Measurements from ENCODE around the gene RHOB.

The RHOB gene

GRCh38 chr2:20438334-20439192 is 8.3 kb upstream of the RHOB start:
- DNase-seq (ENCODE audit: low spot score): no peak

- DNase-seq (ENCODE audit: low spot score): no peak
Observed at GRCh38 chr2:20439193-20439475, 7.7 kb upstream of the RHOB start.

GRCh38 chr2:20439503-20439902 is 7.4 kb upstream of the RHOB start:
- DNase-seq (ENCODE audit: low spot score): no peak

GRCh38 chr2:20440001-20440560 is 6.8 kb upstream of the RHOB start:
- no peak for DNase-seq (ENCODE audit: low spot score)

- DNase-seq (ENCODE audit: low spot score): no peak
Observed at GRCh38 chr2:20443276-20443920, 3.5 kb upstream of the RHOB start.

GRCh38 chr2:20444101-20444992 is 2.5 kb upstream of the RHOB start:
- DNase-seq (ENCODE audit: low spot score): no peak

- no peak for DNase-seq (ENCODE audit: low spot score)
Observed at GRCh38 chr2:20444993-20445910, 1.6 kb upstream of the RHOB start.

DNA sequence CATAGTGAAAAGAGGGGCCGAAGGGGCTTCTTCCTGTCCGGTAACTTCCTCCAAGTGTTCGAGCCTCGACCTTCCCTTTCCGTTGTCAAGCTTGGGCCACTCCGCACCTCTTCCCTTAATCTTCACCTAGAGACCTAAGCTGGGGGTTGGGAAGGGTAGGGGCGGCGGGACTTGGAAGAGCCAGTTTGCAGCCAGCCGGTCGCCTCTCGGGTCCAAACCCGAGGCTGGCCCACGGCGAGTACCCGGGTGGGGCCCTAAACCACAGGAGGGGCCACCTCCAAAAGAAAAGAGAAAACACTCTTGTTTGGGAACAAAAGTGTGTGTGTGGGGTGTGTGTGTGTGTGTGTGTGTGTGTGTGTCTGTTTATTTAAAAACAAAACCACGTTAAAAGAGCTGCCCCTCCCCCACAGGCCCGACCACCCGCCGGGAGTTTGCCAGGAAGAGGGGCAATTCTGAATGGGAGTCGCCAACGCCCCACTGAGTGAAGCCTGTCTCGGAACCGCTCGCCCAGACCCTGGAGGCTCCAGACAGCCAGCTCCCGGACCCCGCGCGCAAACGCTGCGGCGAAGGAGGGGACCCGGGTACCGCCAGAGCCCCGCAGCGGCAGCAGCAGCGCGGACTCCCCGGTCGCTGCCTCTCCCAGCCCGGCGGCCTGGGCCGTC is 488 bp upstream of the RHOB start:
- DNase-seq (ENCODE audit: low spot score): no peak

- no peak for DNase-seq (ENCODE audit: low spot score)
Observed at GRCh38 chr2:20447437-20448245, 767 bp downstream of the RHOB start.

- no peak for DNase-seq (ENCODE audit: low spot score)
Observed at GRCh38 chr2:20448246-20448976, 1.5 kb downstream of the RHOB start.

- no peak for DNase-seq (ENCODE audit: low spot score)
Observed at GRCh38 chr2:20448977-20449306, 2.1 kb downstream of the RHOB start.

DNA sequence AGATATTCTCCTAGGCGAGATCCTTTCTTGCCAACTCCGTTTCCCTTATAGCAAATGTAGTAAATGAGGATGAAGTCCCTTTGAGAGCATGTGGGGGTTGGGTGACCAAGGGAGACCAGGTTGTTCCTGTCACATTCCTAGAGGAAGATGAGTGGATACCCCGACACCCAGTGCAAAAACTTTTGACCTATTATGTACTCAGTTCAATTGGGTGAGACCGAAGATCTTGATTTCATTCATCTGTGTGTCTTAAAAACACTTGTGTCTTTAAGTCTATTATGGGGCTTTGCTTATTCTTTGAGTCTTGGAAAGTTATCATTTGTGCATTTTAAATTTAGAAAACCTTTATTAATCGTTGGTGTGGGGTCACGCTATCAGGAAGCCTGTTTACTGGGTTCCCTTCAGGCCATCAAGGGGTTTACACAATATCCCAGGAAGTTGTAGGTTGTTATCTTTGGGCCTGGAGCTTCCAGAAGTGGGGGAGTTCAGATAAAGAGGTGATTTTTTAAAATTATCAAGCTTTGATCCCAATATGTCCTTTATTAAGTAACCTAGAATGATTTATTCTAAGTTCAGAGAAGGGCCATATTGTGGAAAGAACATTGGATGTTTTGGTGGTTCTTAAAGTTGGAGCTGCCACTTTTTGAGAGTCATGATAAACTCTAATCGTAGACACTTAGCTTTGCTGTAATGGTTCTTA is 2.8 kb downstream of the RHOB start:
- DNase-seq (ENCODE audit: low spot score): no peak

DNA sequence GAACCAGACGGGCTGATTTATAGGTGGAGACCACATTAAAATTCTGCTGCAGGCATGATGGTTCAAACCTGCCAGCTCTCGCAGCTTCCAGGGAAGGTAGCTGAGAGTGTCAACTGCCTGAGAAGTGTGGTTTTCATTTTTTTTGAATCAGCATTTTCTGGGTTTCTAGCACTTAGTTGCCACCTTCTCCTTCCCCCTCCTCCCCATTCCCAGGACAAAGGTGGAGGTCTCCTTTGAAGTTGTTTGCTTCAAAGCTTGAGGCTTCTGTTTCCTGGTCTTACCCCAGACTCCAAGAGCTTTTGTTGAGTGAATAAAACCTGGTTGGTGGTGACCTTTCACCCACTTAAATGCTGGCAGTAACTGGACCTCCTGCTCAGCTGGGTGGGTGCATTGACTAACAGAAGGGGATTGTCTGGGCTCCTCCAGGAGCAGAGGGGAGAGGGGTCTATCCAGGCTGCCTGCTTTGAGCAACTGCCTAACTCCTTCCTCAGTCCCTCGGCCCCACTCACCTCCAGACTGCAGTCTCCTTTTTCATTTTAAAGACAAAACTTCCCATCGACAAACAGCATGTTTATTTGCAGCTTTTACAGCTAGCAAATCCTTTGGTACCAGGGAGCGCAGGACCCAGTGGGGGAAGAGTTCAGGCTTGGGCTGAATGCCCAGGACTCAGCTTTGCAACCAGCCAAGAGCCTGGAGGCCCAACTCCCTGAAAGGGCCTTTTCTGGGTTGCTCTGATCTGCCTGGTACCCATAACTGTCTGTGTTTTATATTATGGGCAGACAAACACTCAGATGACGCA is 3.5 kb downstream of the RHOB start:
- DNase-seq (ENCODE audit: low spot score): no peak

DNA sequence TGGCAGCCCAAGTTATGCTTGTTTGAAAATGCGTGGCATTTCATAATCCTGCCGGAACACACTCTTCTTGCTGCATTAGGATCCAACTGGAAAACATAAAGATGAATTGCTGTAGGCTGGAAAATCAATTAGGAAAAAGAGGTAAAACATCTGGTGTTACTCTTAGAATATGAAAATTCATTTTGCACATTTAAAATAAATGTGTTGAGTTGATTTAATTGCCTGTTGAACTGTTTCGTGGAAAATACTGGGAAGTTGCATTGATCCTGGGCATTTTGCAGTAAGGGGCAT is 4.1 kb downstream of the RHOB start:
- no peak for DNase-seq (ENCODE audit: low spot score)

GRCh38 chr2:20451341-20451740 is 4.5 kb downstream of the RHOB start:
- DNase-seq (ENCODE audit: low spot score): no peak

- DNase-seq (ENCODE audit: low spot score): no peak
Observed at GRCh38 chr2:20451761-20452499, 5.1 kb downstream of the RHOB start.

- DNase-seq (ENCODE audit: low spot score): no peak
Observed at GRCh38 chr2:20452551-20452950, 5.7 kb downstream of the RHOB start.

GRCh38 chr2:20453087-20453486 is 6.2 kb downstream of the RHOB start:
- no peak for DNase-seq (ENCODE audit: low spot score)

Measured in HuH-7.5 (cell line).